ENCODE results near the gene ZNF345.
A peak's percentile ranks its signal among the peaks of the same experiment; 100 is the strongest.

ZNF345 gene

DNA sequence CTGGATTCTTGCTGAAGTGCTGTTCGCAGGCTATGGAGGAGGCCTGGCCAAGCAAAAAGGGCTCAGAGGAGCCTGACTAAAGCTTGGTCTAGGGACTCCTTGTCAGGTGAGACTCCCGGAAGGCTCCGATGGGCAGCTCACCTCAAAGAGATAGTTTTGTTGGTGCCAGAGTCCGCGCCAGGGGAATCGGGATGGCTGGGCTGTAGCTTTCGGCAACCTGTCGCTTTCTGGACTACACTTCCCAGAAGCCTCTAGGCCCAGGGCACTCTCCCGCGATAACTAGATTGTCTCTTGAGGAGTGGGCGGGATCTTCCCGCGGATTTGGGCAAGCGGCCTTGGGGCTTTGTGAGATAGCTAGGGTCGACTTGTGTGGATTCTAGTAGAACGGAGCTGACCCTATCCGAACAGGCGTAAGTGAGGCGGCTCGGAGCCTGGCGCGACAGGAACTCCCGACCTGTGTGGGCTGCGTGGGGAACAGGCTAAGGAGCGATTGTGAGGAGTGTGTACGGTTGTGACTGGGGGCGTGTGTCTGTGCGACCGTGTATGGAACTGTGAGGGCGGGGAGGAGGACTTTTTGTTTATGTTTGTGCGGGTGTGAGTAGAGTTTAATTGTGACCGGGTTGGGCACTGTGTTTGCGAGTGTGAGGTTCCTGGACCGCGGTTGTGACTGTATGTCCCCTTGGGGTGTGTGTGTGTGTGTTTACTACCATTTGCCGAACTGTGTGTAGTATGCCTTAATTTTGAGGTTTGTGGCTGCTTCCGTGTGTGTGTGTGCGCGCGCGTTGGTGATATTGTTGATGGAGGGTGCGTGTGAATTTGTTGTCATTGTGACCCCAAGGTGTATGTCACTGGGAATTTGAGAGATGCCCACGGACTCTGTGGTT, at the start of gene ZNF345:
Gene ZNF345 (plus strand): TSS at position 318 of the 884 bp plus-strand sequence. CDS start 25,955 bp downstream, outside the sequence.
- H3K9ac ChIP-seq (ENCODE audit: low read length) = peak within 1 kb of the TSS; percentile 92
- no peak for TF ChIP-seq EZH2phosphoT487 (IDR thresholded peaks at IDR 0.05; ENCODE audit: low read depth)
- TF ChIP-seq, protein P1, sequence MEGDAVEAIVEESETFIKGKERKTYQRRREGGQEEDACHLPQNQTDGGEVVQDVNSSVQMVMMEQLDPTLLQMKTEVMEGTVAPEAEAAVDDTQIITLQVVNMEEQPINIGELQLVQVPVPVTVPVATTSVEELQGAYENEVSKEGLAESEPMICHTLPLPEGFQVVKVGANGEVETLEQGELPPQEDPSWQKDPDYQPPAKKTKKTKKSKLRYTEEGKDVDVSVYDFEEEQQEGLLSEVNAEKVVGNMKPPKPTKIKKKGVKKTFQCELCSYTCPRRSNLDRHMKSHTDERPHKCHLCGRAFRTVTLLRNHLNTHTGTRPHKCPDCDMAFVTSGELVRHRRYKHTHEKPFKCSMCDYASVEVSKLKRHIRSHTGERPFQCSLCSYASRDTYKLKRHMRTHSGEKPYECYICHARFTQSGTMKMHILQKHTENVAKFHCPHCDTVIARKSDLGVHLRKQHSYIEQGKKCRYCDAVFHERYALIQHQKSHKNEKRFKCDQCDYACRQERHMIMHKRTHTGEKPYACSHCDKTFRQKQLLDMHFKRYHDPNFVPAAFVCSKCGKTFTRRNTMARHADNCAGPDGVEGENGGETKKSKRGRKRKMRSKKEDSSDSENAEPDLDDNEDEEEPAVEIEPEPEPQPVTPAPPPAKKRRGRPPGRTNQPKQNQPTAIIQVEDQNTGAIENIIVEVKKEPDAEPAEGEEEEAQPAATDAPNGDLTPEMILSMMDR (IDR thresholded peaks at IDR 0.05; ENCODE audit: low read depth, low read length) = no peak
- H3K79me2 ChIP-seq (ENCODE audit: low read length) = peaks cover 28% of the 10 kb centered on the region
- peak within 1 kb of the TSS; percentile 97 for H3K4me3 ChIP-seq (ENCODE audit: low read length)
- H4K20me1 ChIP-seq (ENCODE audit: insufficient read depth, low read length) = no peaks in the 10 kb centered on the region
- H3K4me1 ChIP-seq (ENCODE audit: low read length) = peaks cover 7% of the 10 kb centered on the region
- H3K4me2 ChIP-seq (ENCODE audit: low read length) = peak within 1 kb of the TSS; percentile 90
- H2AFZ ChIP-seq (ENCODE audit: low read depth, low read length) = peak within 1 kb of the TSS; percentile 92
- peak within 1 kb of the TSS; percentile 67 for H3K27ac ChIP-seq (ENCODE audit: low read length)
- H3K36me3 ChIP-seq (replicated peaks; ENCODE audit: low read depth, low read length) = peaks cover 21% of the 10 kb centered on the region
- H3K9me3 ChIP-seq (ENCODE audit: insufficient read depth, low read length) = no peaks in the 10 kb centered on the region
- no peaks in the 10 kb centered on the region for H3K27me3 ChIP-seq (ENCODE audit: low read depth, low read length)

DNA sequence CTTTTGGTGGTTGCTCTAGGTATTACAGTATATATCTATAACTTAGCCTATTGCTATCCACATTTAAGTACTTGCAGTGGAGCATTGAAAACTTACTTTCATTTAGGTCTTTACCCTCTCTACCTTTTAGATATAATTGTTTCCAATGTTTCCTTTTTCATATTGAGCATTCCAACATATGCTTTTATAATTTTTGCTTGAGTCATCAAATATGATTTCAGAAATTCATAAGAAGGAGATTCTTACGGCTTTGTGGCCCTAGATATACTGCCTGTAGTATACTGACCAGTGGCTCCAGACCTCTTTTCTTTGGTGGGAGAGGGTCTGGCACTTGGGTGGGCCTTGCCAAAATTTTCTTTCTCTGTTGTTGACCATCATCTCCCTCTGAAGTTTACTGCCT, 45.3 kb upstream of the ZNF345 start:
- Histone ChIP-seq H3K27ac (ENCODE audit: low read length) (no peak overlapping the region), H3K4me3 (ENCODE audit: low read length) (no peak overlapping the region), H3K9me3 (ENCODE audit: insufficient read depth, low read length) (no peaks in the 10 kb centered on the region), H4K20me1 (ENCODE audit: insufficient read depth, low read length) (no peaks in the 10 kb centered on the region), H3K36me3 (replicated peaks; ENCODE audit: low read depth, low read length) (peaks cover 16% of the 10 kb centered on the region), H3K4me2 (ENCODE audit: low read length) (no peak overlapping the region), H2AFZ (ENCODE audit: low read depth, low read length) (no peak overlapping the region), H3K9ac (ENCODE audit: low read length) (no peak overlapping the region), H3K27me3 (ENCODE audit: low read depth, low read length) (no peaks in the 10 kb centered on the region), H3K4me1 (ENCODE audit: low read length) (no peaks in the 10 kb centered on the region), H3K79me2 (ENCODE audit: low read length) (no peaks in the 10 kb centered on the region)
- TF ChIP-seq, protein P1 (IDR thresholded peaks at IDR 0.05; ENCODE audit: low read depth, low read length) = no peak
- TF ChIP-seq EZH2phosphoT487 (IDR thresholded peaks at IDR 0.05; ENCODE audit: low read depth) = no peak

DNA sequence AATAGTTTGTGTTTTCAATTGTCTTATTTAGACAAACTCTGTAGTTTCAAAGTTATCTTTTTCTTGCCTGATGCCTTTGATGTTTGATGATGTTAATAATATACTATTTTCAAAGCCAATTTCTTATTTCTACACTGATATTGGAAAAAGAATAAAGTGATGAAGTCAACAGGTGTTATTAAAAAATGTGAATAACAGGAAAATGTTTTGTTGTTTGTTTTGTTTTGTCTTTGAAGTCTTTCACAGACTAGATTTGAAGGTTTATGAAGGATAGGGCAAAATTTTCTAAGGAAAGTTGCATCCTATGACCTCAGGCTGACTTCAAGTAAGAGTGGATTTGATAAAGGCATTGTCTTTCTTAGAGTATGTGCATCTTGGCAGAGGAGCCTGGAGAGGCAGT, 43.6 kb upstream of the ZNF345 start:
- no peaks in the 10 kb centered on the region for H3K27me3 ChIP-seq (ENCODE audit: low read depth, low read length)
- H3K4me1 ChIP-seq (ENCODE audit: low read length) = no peaks in the 10 kb centered on the region

DNA sequence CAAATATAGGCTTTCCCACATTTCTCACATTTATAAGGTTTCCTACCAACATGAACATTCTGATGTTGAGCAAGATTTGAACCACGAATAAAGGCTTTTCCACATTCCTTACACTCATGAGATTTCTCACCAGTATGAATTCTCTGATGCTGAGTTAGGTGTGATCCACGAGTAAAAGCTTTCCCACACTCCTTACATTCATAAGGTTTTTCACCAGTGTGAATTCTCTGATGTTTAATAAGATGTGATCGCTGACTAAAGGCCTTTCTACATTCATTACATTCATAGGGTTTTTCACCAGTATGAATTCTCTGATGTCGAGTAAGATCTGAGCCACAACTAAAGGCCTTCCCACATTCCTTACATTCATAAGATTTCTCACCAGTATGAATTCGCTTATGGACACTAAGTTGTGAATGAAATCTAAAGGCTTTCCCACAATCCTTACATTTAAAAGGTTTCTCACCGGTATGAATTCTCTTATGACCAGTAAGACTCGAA, 31.5 kb upstream of the ZNF345 start:
- H3K4me2 ChIP-seq (ENCODE audit: low read length) = no peak overlapping the region
- TF ChIP-seq, protein P1 (IDR thresholded peaks at IDR 0.05; ENCODE audit: low read depth, low read length) = no peak
- TF ChIP-seq EZH2phosphoT487 (IDR thresholded peaks at IDR 0.05; ENCODE audit: low read depth) = no peak
- H3K27me3 ChIP-seq (ENCODE audit: low read depth, low read length) = no peaks in the 10 kb centered on the region
- no peaks in the 10 kb centered on the region for H4K20me1 ChIP-seq (ENCODE audit: insufficient read depth, low read length)
- H3K4me1 ChIP-seq (ENCODE audit: low read length) = no peaks in the 10 kb centered on the region
- H3K4me3 ChIP-seq (ENCODE audit: low read length) = no peak overlapping the region
- H3K36me3 ChIP-seq (replicated peaks; ENCODE audit: low read depth, low read length) = peaks cover 80% of the 10 kb centered on the region
- no peak overlapping the region for H2AFZ ChIP-seq (ENCODE audit: low read depth, low read length)
- peaks cover 41% of the 10 kb centered on the region; the same call in 1 of the 2 replicates for H3K9me3 ChIP-seq (ENCODE audit: insufficient read depth, low read length)
- H3K27ac ChIP-seq (ENCODE audit: low read length) = no peak overlapping the region
- no peaks in the 10 kb centered on the region for H3K79me2 ChIP-seq (ENCODE audit: low read length)
- no peak overlapping the region for H3K9ac ChIP-seq (ENCODE audit: low read length)

More for the DNA sequence above, 43.6 kb upstream of the ZNF345 start:
- no peak overlapping the region for H3K27ac ChIP-seq (ENCODE audit: low read length)
- H3K36me3 ChIP-seq (replicated peaks; ENCODE audit: low read depth, low read length) = peaks cover 24% of the 10 kb centered on the region
- no peaks in the 10 kb centered on the region for H4K20me1 ChIP-seq (ENCODE audit: insufficient read depth, low read length)
- H3K9ac ChIP-seq (ENCODE audit: low read length) = no peak overlapping the region
- no peak overlapping the region for H2AFZ ChIP-seq (ENCODE audit: low read depth, low read length)
- H3K9me3 ChIP-seq (ENCODE audit: insufficient read depth, low read length) = peaks cover 3% of the 10 kb centered on the region; the same call in 1 of the 2 replicates
- H3K79me2 ChIP-seq (ENCODE audit: low read length) = no peaks in the 10 kb centered on the region
- no peak overlapping the region for H3K4me3 ChIP-seq (ENCODE audit: low read length)
- TF ChIP-seq, protein P1 (IDR thresholded peaks at IDR 0.05; ENCODE audit: low read depth, low read length) = no peak
- no peak for TF ChIP-seq EZH2phosphoT487 (IDR thresholded peaks at IDR 0.05; ENCODE audit: low read depth)
- H3K4me2 ChIP-seq (ENCODE audit: low read length) = no peak overlapping the region

Data from OCI-LY3 (cell line).